HG03196 (cell line): ENCODE data around the gene C16orf95.
"Not testable (repeated sequence)": the region's sequence is repeated elsewhere in the genome, so short reads cannot be mapped to it uniquely, and the experiment has no call there.

ENCODE experiments used
- ATAC-seq: cut with Tn5 transposase; IDR thresholded peaks from one replicate; pipeline ENCODE4 v1.9.1; 2021; ENCODE audit not compliant: unreplicated experiment

C16orf95 gene

GRCh38 chr16:87347932-87348615 is 30.9 kb upstream of the C16orf95 start:
- no peak for ATAC-seq

- no peak for ATAC-seq
Measured at GRCh38 chr16:87346517-87347060, 29.4 kb upstream of the C16orf95 start.

GRCh38 chr16:87345726-87346424 is 28.7 kb upstream of the C16orf95 start:
- no peak for ATAC-seq

GRCh38 chr16:87344931-87345631 is 27.9 kb upstream of the C16orf95 start:
- ATAC-seq = no peak

GRCh38 chr16:87344165-87344930 is 27.2 kb upstream of the C16orf95 start:
- no peak for ATAC-seq

GRCh38 chr16:87343753-87344050 is 26.5 kb upstream of the C16orf95 start:
- ATAC-seq = no peak

- no peak for ATAC-seq
Measured at GRCh38 chr16:87342978-87343752, 26.0 kb upstream of the C16orf95 start.

- ATAC-seq = no peak
Measured at GRCh38 chr16:87342504-87342903, 25.3 kb upstream of the C16orf95 start.

- ATAC-seq = no peak
Measured at GRCh38 chr16:87340198-87340597, 23.0 kb upstream of the C16orf95 start.

GRCh38 chr16:87339724-87340105 is 22.5 kb upstream of the C16orf95 start:
- not testable (repeated sequence) for ATAC-seq

- no peak for ATAC-seq
Measured at GRCh38 chr16:87339086-87339723, 22.0 kb upstream of the C16orf95 start.

- ATAC-seq = no peak
Measured at GRCh38 chr16:87338155-87338765, 21.1 kb upstream of the C16orf95 start.

- ATAC-seq = no peak
Measured at GRCh38 chr16:87337262-87337771, 20.1 kb upstream of the C16orf95 start.

GRCh38 chr16:87336434-87337240 is 19.4 kb upstream of the C16orf95 start:
- ATAC-seq = no peak

- no peak for ATAC-seq
Measured at GRCh38 chr16:87335625-87336433, 18.6 kb upstream of the C16orf95 start.

- ATAC-seq = no peak
Measured at GRCh38 chr16:87334651-87335624, 17.7 kb upstream of the C16orf95 start.
